ENCODE data around the gene TPBGL. TPM values are rescaled to one million over a fixed set of nuclear protein-coding genes. Genes with fewer than 3 reads are reported as not detected.

TPBGL gene
- total and polyA plus RNA-seq, 2 donors (not counting 3 experiments of a cell fraction or from before 2014, with no cell fraction given), result not detected

DNA sequence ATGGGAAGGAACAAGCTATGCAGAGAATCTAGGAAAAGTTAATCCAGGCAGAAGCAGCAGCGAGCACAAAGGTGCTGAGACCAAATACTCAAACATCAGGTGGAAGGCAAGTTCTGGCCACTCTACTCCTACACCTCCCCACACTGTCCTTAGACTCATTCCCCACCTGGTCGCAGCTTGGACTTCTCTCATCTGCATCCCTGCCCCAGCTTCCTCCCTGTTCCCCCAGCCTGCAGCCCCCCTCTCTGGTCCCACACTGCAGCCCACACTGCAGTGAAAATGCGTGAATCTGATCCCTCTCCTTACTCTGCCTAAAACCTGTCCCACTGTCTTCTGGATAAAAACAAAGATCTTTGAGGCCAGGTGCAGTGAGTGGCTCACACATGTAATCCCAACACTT lies 9.1 kb downstream of the TPBGL start:
- peaks cover 10 to 23% of the 10 kb centered on the region in 2 experiments for H3K27me3 ChIP-seq (ENCODE audit: control insufficient read depth in 2 of 2, insufficient read depth in 2 of 2, low read length in 2 of 2)
- H3K36me3 ChIP-seq (ENCODE audit: control insufficient read depth in 2 of 2, extremely low read depth in 1 of 2, insufficient read depth in 2 of 2, low read length in 2 of 2), result no peaks in the 10 kb centered on the region
- FAIRE-seq (no peak), DNase-seq (ENCODE audit: low read depth, low spot score) (no peak)
- H4K20me1 ChIP-seq (replicated peaks; ENCODE audit: control insufficient read depth, extremely low read depth, insufficient read depth, low read length), result no peaks in the 10 kb centered on the region
- POLR2A ChIA-PET, result no interaction called here
- no peaks in the 10 kb centered on the region for H3K9me1 ChIP-seq (replicated peaks; ENCODE audit: control insufficient read depth, extremely low read depth, insufficient read depth, low read length)
- dilution Hi-C loops (cut with MboI; ENCODE audit: extremely low pct_ligation_motif_present, low sequenced_read_pairs), result no loop called here
- no peak overlapping the region for H2AFZ ChIP-seq (ENCODE audit: low read depth, low read length)
- intact Hi-C loops (cut with micrococcal nuclease), result loop anchor here (2.0 kb wide), 1 partner anchor 319 kb away; no protein-coding TSS in a partner anchor
- no peaks in the 10 kb centered on the region for H3K9me3 ChIP-seq (replicated peaks; ENCODE audit: control insufficient read depth, insufficient read depth, low read length)
- H3K4me1 ChIP-seq (ENCODE audit: control insufficient read depth, extremely low read depth, insufficient read depth, low read length), result no peaks in the 10 kb centered on the region
- no TSS peak for BruUV-seq (replicated peaks)
- H3K4me2 ChIP-seq (ENCODE audit: insufficient read depth, low read length), result no peak overlapping the region
- H3K9ac ChIP-seq (replicated peaks; ENCODE audit: extremely low read depth, insufficient read depth, low read length), result no peak overlapping the region
- CTCF ChIA-PET, result interaction anchor here (2.4 to 9.5 kb wide), 5 partner anchors 14 to 226 kb away, joined by 12 to 507 read pairs (median 57); no protein-coding TSS in a partner anchor
- no peak overlapping the region for H3K4me3 ChIP-seq (replicated peaks in 1 of 3; ENCODE audit: insufficient read depth in 1 of 3, low read depth in 1 of 3, low read length in 3 of 3)
- no peak overlapping the region for H3K27ac ChIP-seq (ENCODE audit: insufficient read depth, low read depth, low read length)
- H3K79me2 ChIP-seq (ENCODE audit: control insufficient read depth, insufficient read depth, low read length), result no peaks in the 10 kb centered on the region
- TF ChIP-seq, protein P1, sequence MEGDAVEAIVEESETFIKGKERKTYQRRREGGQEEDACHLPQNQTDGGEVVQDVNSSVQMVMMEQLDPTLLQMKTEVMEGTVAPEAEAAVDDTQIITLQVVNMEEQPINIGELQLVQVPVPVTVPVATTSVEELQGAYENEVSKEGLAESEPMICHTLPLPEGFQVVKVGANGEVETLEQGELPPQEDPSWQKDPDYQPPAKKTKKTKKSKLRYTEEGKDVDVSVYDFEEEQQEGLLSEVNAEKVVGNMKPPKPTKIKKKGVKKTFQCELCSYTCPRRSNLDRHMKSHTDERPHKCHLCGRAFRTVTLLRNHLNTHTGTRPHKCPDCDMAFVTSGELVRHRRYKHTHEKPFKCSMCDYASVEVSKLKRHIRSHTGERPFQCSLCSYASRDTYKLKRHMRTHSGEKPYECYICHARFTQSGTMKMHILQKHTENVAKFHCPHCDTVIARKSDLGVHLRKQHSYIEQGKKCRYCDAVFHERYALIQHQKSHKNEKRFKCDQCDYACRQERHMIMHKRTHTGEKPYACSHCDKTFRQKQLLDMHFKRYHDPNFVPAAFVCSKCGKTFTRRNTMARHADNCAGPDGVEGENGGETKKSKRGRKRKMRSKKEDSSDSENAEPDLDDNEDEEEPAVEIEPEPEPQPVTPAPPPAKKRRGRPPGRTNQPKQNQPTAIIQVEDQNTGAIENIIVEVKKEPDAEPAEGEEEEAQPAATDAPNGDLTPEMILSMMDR (IDR thresholded peaks at IDR 0.05; ENCODE audit: extremely low read depth in 1 of 2, insufficient read depth in 1 of 2, low read depth in 1 of 2, low read length in 2 of 2), result no peak
- TF ChIP-seq GATA2 (IDR thresholded peaks at IDR 0.05; ENCODE audit: insufficient read depth, insufficient read length, low read depth, low read length), result no peak
- TF ChIP-seq, protein P2, sequence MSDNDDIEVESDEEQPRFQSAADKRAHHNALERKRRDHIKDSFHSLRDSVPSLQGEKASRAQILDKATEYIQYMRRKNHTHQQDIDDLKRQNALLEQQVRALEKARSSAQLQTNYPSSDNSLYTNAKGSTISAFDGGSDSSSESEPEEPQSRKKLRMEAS (IDR thresholded peaks at IDR 0.05; ENCODE audit: insufficient read depth, insufficient read length), result no peak
- TF ChIP-seq JUN (IDR thresholded peaks at IDR 0.05; ENCODE audit: borderline replicate concordance, insufficient read depth, insufficient read length, low read depth), result no peak
- no peak for TF ChIP-seq FOS (IDR thresholded peaks at IDR 0.05; ENCODE audit: borderline replicate concordance, insufficient read depth, low read length)
- no peak for TF ChIP-seq EZH2 (IDR thresholded peaks at IDR 0.05; ENCODE audit: borderline replicate concordance, low read depth, low read length, severe bottlenecking)
- TF ChIP-seq POLR2A (IDR thresholded peaks at IDR 0.05; ENCODE audit: low read depth, low read length), result no peak
- no peak for TF ChIP-seq POLR2AphosphoS5 (IDR thresholded peaks at IDR 0.05; ENCODE audit: insufficient read depth, low read depth, low read length)
- no peak for TF ChIP-seq MYC (IDR thresholded peaks at IDR 0.05; ENCODE audit: low read depth, low read length)

All from endothelial cell of umbilical vein (primary cell).